GM23338 (cell line): ENCODE results near the gene ADAMTS18.

Experiments used
- CTCF ChIP-seq, 2 experiments: fragments of 200-600 bp in 1 of 2; sonication (generic) in 1 of 2; conservative IDR thresholded peaks; 2 replicates each; pipeline versions ENCODE4 v1.5.1 to v1.6.1; 2016 to 2017; ENCODE audit warnings: antibody characterized with exemption in 2 of 2, low read depth in 2 of 2, mild to moderate bottlenecking in 2 of 2, moderate library complexity in 1 of 2
- EZH2 ChIP-seq: fragments of 200-600 bp; sonication (generic); IDR thresholded peaks from one replicate; pipeline ENCODE4 v1.8.0; 2017; ENCODE audit warnings: antibody characterized with exemption, mild to moderate bottlenecking, low read depth; ENCODE audit not compliant: unreplicated experiment
- EZH2phosphoT487 ChIP-seq: fragments of 200-600 bp; sonication (generic); IDR thresholded peaks from one replicate; pipeline ENCODE4 v1.8.1; 2018; ENCODE audit warnings: antibody characterized with exemption; ENCODE audit not compliant: unreplicated experiment
- REST ChIP-seq: IDR thresholded peaks from one replicate; pipeline ENCODE4 v1.6.1; 2018; ENCODE audit warnings: antibody characterized with exemption; ENCODE audit not compliant: unreplicated experiment

DNA sequence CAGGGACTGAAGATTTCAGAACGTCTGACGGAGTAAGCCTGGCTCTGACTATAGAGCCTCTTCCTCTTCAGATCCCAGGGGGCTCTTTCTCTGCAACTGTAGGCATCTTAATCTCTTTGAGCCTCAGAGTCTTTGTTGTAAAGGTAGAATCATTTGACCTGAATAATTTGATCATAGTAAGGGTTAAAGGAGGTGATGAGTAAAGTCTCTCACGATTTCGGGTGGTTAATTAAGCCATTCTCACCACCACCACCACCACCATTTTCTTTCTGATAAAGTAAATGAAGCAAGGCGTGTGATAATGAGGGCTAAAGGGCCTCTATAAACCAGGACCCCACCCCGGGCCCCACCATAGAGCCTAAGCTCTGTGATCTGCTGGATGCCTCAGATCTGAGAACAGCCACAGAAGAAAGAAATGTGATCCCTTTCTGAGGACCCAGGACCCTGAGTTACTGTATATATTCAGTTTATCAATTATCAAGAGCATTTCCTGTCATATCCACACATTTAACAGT is 33.0 kb upstream of the ADAMTS18 start:
- TF ChIP-seq CTCF (conservative IDR thresholded peaks at IDR 0.05; ENCODE audit: low read depth in 2 of 2): no peak
- no peak for TF ChIP-seq EZH2phosphoT487
- TF ChIP-seq REST: no peak
- no peak for TF ChIP-seq EZH2
